Nephron (organoid): Measurements from ENCODE around the gene KL.

Source experiments
- H3K27ac Mint-ChIP-seq, 3 experiments: 2 replicates each; pipeline ENCODE4 v1.8.0; 2020; ENCODE audit warnings: mixed read lengths in 3 of 3, mild to moderate bottlenecking in 2 of 3, moderate library complexity in 1 of 3
- H3K27me3 Mint-ChIP-seq: 2 replicates; pipeline ENCODE4 v1.8.0; 2021; ENCODE audit warnings: low read depth, mild to moderate bottlenecking, moderate library complexity, mixed read lengths
- H3K36me3 Mint-ChIP-seq: 2 replicates; pipeline ENCODE4 v1.8.0; 2020; ENCODE audit warnings: low read depth, mixed read lengths
- H3K4me1 Mint-ChIP-seq: 2 replicates; pipeline ENCODE4 v1.8.0; 2020; ENCODE audit warnings: mixed read lengths
- H3K4me3 Mint-ChIP-seq, 3 experiments: 2 replicates each; pipeline ENCODE4 v1.8.0; 2020; ENCODE audit warnings: mild to moderate bottlenecking in 3 of 3, mixed read lengths in 3 of 3, moderate library complexity in 2 of 3
- H3K9me3 Mint-ChIP-seq: 2 replicates; pipeline ENCODE4 v1.8.0; 2020; ENCODE audit warnings: mixed read lengths
- CTCF ChIP-seq, 3 experiments: fragments of 200-600 bp; sonication (generic); IDR thresholded peaks; one replicate each; pipeline ENCODE4 v1.5.0; 2021; ENCODE audit warnings: antibody characterized with exemption in 3 of 3; ENCODE audit not compliant: unreplicated experiment in 3 of 3

The KL gene

GRCh38 chr13:33078263-33078662 lies 62.0 kb downstream of the KL start:
- H3K36me3 Mint-ChIP-seq: no peaks in the 10 kb centered on the region
- no peaks in the 10 kb centered on the region for H3K9me3 Mint-ChIP-seq
- H3K27ac Mint-ChIP-seq: peak overlapping the region in 1 of 3 experiments; percentile 25
- no peak overlapping the region for H3K4me3 Mint-ChIP-seq
- H3K27me3 Mint-ChIP-seq: no peaks in the 10 kb centered on the region
- no peak for TF ChIP-seq CTCF (IDR thresholded peaks at IDR 0.05; ENCODE audit: unreplicated experiment in 3 of 3)
- peaks cover 18% of the 10 kb centered on the region for H3K4me1 Mint-ChIP-seq

- Mint-ChIP-seq H3K27ac (peak overlapping the region in 1 of 3 experiments; percentile 39), H3K9me3 (no peaks in the 10 kb centered on the region), H3K4me1 (peaks cover 18% of the 10 kb centered on the region), H3K27me3 (no peaks in the 10 kb centered on the region), H3K4me3 (no peak overlapping the region), H3K36me3 (no peaks in the 10 kb centered on the region)
- TF ChIP-seq CTCF (IDR thresholded peaks at IDR 0.05; ENCODE audit: unreplicated experiment in 3 of 3): no peak
Measured at GRCh38 chr13:33079960-33080359, 63.7 kb downstream of the KL start.

- H3K4me3 Mint-ChIP-seq: no peak overlapping the region
- no peaks in the 10 kb centered on the region for H3K9me3 Mint-ChIP-seq
- no peaks in the 10 kb centered on the region for H3K36me3 Mint-ChIP-seq
- no peak for TF ChIP-seq CTCF (IDR thresholded peaks at IDR 0.05; ENCODE audit: unreplicated experiment in 3 of 3)
- no peaks in the 10 kb centered on the region for H3K27me3 Mint-ChIP-seq
- H3K4me1 Mint-ChIP-seq: peaks cover 18% of the 10 kb centered on the region
- H3K27ac Mint-ChIP-seq: peak overlapping the region; percentile 67 to 72 (median 69)
Measured at GRCh38 chr13:33080972-33081590, 64.9 kb downstream of the KL start.

GRCh38 chr13:33081666-33082065 lies 65.4 kb downstream of the KL start:
- H3K36me3 Mint-ChIP-seq: no peaks in the 10 kb centered on the region
- H3K4me1 Mint-ChIP-seq: peaks cover 18% of the 10 kb centered on the region
- peak overlapping the region; percentile 67 to 72 (median 69) for H3K27ac Mint-ChIP-seq
- H3K27me3 Mint-ChIP-seq: no peaks in the 10 kb centered on the region
- H3K4me3 Mint-ChIP-seq: no peak overlapping the region
- H3K9me3 Mint-ChIP-seq: no peaks in the 10 kb centered on the region
- TF ChIP-seq CTCF (IDR thresholded peaks at IDR 0.05; ENCODE audit: unreplicated experiment in 3 of 3): no peak

GRCh38 chr13:33083054-33083453 lies 66.8 kb downstream of the KL start:
- Mint-ChIP-seq H3K9me3 (no peaks in the 10 kb centered on the region), H3K27ac (no peak overlapping the region), H3K4me1 (peaks cover 23% of the 10 kb centered on the region), H3K36me3 (no peaks in the 10 kb centered on the region), H3K27me3 (no peaks in the 10 kb centered on the region), H3K4me3 (no peak overlapping the region)
- TF ChIP-seq CTCF (IDR thresholded peaks at IDR 0.05; ENCODE audit: unreplicated experiment in 3 of 3): no peak

- peaks cover 41% of the 10 kb centered on the region for H3K4me1 Mint-ChIP-seq
- no peaks in the 10 kb centered on the region for H3K27me3 Mint-ChIP-seq
Measured at GRCh38 chr13:33087091-33087490, 70.9 kb downstream of the KL start.

More at GRCh38 chr13:33087091-33087490, 70.9 kb downstream of the KL start:
- Mint-ChIP-seq H3K36me3 (no peaks in the 10 kb centered on the region), H3K9me3 (no peaks in the 10 kb centered on the region), H3K27ac (peak overlapping the region in 1 of 3 experiments; percentile 41), H3K4me3 (no peak overlapping the region)
- no peak for TF ChIP-seq CTCF (IDR thresholded peaks at IDR 0.05; ENCODE audit: unreplicated experiment in 3 of 3)
